Panc1 (cell line): ENCODE data around the gene PARVG. TPM values are rescaled to one million over a fixed set of nuclear protein-coding genes. Genes with fewer than 3 reads are reported as not detected.

Experiments
- ATAC-seq: fragments of 200-7000 bp; cut with Tn5 transposase; 2 replicates; pipeline ENCODE4 v1.9.1; 2020; ENCODE audit warnings: mild to moderate bottlenecking, moderate library complexity
- BruUV-seq: library from RNA; stranded (reverse); fragments of 400-500 nt; replicated peaks from 2 replicates; lab custom pipeline; 2021; lab: Mats Ljungman, UMichigan
- CTCF ChIA-PET: fragments of 300-600 bp; sonication (Branson Sonifier 250); formaldehyde crosslinking; loops from one replicate; lab custom pipeline; 2022; ENCODE audit warnings: antibody characterized with exemption; lab: Charles Lee
- POLR2A ChIA-PET: fragments of 300-600 bp; sonication (Branson Sonifier 250); formaldehyde crosslinking; loops from one replicate; lab custom pipeline; 2022; ENCODE audit warnings: antibody characterized with exemption; lab: Charles Lee
- DNase-seq: peaks from one replicate; pipeline ENCODE4 v3.0.0-alpha.2; 2010; ENCODE audit warnings: low read depth, low spot score
- H3K27ac ChIP-seq: 2 replicates; pipeline ENCODE4 v1.5.1; 2011; ENCODE audit warnings: mild to moderate bottlenecking, low read length, inconsistent platforms
- H3K27me3 ChIP-seq: fragments of 200-500 bp; sonication (Bioruptor generic); 2 replicates; pipeline ENCODE4 v1.6.0; 2014; ENCODE audit warnings: low read length, inconsistent platforms; ENCODE audit not compliant: control insufficient read depth, insufficient read depth
- H3K36me3 ChIP-seq: fragments of 200-500 bp; sonication (Bioruptor generic); 2 replicates; pipeline ENCODE4 v1.5.1; 2014; ENCODE audit warnings: inconsistent platforms, mild to moderate bottlenecking, low read length, moderate library complexity; ENCODE audit not compliant: control insufficient read depth, insufficient read depth
- H3K4me1 ChIP-seq: 2 replicates; pipeline ENCODE4 v1.5.1; 2011; ENCODE audit warnings: inconsistent platforms, mild to moderate bottlenecking, low read length, moderate library complexity; ENCODE audit not compliant: control insufficient read depth, insufficient read depth
- H3K4me3 ChIP-seq, 2 experiments: 2 replicates each; pipeline ENCODE4 v1.5.1; 2011 to 2012; ENCODE audit warnings: low read depth in 2 of 2, low read length in 2 of 2, mild to moderate bottlenecking in 2 of 2, inconsistent platforms in 1 of 2, moderate library complexity in 1 of 2
- H3K9me3 ChIP-seq: fragments of 200-500 bp; sonication (Bioruptor generic); 2 replicates; pipeline ENCODE4 v1.5.1; 2014; ENCODE audit warnings: low read depth, mild to moderate bottlenecking, inconsistent platforms, low read length, moderate library complexity; ENCODE audit not compliant: control insufficient read depth, insufficient read depth
- POLR2AphosphoS5 ChIP-seq: IDR thresholded peaks from 2 replicates; pipeline ENCODE4 v1.6.1; 2012; ENCODE audit warnings: mild to moderate bottlenecking, low read depth, low read length, moderate library complexity
- SIN3A ChIP-seq: IDR thresholded peaks from 2 replicates; pipeline ENCODE4 v1.6.1; 2012; ENCODE audit warnings: low read depth, mild to moderate bottlenecking, low read length, moderate library complexity, borderline replicate concordance; ENCODE audit not compliant: insufficient read depth
- TCF7L2 ChIP-seq: IDR thresholded peaks from 2 replicates; pipeline ENCODE4 v1.6.1; 2011; ENCODE audit warnings: mild to moderate bottlenecking, low read depth, low read length, inconsistent platforms
- in situ Hi-C: cut with HindIII; loops from 2 replicates; pipeline ENCODE4 v1.10.0; 2016; ENCODE audit warnings: low sequenced_read_pairs, low pct_unique_long_range_greater_than_20kb
- intact Hi-C: fragments of 100-400 bp; cut with micrococcal nuclease; formaldehyde crosslinking; loops from one replicate; pipeline ENCODE4 v1.10.0; 2022; ENCODE audit not compliant: unreplicated experiment
- total RNA-seq: library from RNA; stranded (reverse); gene quantifications from one replicate; pipeline ENCODE4 v1.2.1, GENCODE V29; 2021; ENCODE audit not compliant: unreplicated experiment
- TF ChIP-seq, protein P1 (sequence below), 2 experiments: IDR thresholded peaks; 2 replicates each; pipeline ENCODE4 v1.6.1; 2011 to 2012; ENCODE audit warnings: low read depth in 2 of 2, control low read depth in 1 of 2, low read length in 1 of 2, mild to moderate bottlenecking in 1 of 2, moderate library complexity in 1 of 2; ENCODE audit not compliant: insufficient read depth in 1 of 2
- TF ChIP-seq, protein P2 (sequence below): fragments of 450-650 bp; IDR thresholded peaks from 2 replicates; pipeline ENCODE4 v1.5.1; 2017; ENCODE audit warnings: mild to moderate bottlenecking

PARVG gene
- total RNA-seq, 1 experiment from 2014 or later = 0.21 TPM

DNA sequence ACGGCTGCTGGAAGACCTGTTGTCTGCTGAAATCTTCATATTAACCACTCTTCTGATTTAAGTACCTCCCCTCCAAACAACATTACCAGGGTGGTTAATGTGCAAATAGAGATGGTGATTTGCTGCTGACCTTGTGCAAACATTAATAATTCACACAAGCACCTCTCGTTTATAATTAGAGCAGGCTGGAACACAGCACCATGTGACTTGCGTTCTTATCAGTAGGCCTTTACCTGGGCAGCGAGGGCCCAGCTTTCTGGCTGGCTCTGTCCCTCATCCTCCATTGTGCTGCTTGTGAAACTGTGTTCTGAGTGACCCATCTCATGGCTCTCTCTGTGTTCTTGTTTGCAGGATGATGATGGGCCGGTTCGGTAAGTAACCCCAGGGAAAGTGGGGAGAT lies 41.0 kb upstream of the PARVG start:
- POLR2A ChIA-PET = no interaction called here
- no peak overlapping the region for H3K4me3 ChIP-seq
- no peaks in the 10 kb centered on the region for H3K27me3 ChIP-seq
- DNase-seq (no peak), ATAC-seq (no peak)
- intact Hi-C loops = no loop called here
- CTCF ChIA-PET = no interaction called here
- peaks cover 4% of the 10 kb centered on the region; the same call in 1 of the 2 replicates for H3K9me3 ChIP-seq
- in situ Hi-C loops = no loop called here
- H3K27ac ChIP-seq = no peak overlapping the region
- H3K4me1 ChIP-seq = no peaks in the 10 kb centered on the region
- no peaks in the 10 kb centered on the region for H3K36me3 ChIP-seq
- BruUV-seq = no TSS peak
- TF ChIP-seq SIN3A (no peak), TCF7L2 (no peak), POLR2AphosphoS5 (no peak)
- TF ChIP-seq, protein P1, sequence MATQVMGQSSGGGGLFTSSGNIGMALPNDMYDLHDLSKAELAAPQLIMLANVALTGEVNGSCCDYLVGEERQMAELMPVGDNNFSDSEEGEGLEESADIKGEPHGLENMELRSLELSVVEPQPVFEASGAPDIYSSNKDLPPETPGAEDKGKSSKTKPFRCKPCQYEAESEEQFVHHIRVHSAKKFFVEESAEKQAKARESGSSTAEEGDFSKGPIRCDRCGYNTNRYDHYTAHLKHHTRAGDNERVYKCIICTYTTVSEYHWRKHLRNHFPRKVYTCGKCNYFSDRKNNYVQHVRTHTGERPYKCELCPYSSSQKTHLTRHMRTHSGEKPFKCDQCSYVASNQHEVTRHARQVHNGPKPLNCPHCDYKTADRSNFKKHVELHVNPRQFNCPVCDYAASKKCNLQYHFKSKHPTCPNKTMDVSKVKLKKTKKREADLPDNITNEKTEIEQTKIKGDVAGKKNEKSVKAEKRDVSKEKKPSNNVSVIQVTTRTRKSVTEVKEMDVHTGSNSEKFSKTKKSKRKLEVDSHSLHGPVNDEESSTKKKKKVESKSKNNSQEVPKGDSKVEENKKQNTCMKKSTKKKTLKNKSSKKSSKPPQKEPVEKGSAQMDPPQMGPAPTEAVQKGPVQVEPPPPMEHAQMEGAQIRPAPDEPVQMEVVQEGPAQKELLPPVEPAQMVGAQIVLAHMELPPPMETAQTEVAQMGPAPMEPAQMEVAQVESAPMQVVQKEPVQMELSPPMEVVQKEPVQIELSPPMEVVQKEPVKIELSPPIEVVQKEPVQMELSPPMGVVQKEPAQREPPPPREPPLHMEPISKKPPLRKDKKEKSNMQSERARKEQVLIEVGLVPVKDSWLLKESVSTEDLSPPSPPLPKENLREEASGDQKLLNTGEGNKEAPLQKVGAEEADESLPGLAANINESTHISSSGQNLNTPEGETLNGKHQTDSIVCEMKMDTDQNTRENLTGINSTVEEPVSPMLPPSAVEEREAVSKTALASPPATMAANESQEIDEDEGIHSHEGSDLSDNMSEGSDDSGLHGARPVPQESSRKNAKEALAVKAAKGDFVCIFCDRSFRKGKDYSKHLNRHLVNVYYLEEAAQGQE (IDR thresholded peaks at IDR 0.05; ENCODE audit: insufficient read depth in 1 of 2, low read depth in 2 of 2, low read length in 1 of 2) = no peak
- TF ChIP-seq, protein P2, sequence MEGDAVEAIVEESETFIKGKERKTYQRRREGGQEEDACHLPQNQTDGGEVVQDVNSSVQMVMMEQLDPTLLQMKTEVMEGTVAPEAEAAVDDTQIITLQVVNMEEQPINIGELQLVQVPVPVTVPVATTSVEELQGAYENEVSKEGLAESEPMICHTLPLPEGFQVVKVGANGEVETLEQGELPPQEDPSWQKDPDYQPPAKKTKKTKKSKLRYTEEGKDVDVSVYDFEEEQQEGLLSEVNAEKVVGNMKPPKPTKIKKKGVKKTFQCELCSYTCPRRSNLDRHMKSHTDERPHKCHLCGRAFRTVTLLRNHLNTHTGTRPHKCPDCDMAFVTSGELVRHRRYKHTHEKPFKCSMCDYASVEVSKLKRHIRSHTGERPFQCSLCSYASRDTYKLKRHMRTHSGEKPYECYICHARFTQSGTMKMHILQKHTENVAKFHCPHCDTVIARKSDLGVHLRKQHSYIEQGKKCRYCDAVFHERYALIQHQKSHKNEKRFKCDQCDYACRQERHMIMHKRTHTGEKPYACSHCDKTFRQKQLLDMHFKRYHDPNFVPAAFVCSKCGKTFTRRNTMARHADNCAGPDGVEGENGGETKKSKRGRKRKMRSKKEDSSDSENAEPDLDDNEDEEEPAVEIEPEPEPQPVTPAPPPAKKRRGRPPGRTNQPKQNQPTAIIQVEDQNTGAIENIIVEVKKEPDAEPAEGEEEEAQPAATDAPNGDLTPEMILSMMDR = no peak

DNA sequence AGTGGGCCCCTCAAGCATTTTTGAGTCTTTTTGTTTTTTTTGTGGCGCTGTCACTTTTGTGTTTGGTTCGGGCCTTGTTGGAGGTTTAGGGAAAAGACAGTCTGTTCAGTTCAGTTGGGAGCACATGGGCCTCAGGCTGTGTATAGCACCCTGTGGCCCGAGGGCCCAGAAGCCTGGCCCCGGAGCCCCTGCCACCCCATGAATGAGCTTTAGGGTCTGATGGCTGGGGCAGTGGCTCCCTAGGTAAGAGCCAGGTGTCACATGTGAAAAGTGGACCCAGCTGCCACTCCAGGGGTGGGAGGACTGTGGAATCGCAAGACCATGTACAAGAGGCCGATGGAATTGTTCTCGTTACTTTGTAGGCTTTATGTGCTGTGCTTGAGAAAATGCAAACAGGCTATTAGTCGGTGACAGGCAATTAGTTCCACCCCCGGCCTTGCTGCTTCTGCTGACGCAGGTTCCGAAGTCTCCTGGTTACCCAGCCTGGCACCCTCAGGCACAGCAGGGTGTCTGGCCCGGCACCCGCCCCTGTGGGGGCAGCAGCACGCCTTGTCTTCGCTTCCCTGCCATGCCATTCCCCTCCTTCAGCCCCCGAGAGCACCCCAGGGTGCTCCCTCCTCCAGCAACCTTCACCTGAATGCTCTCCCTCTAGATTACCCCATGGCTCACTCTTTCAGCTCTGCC lies 38.2 kb upstream of the PARVG start:
- no peak for ATAC-seq
- no peaks in the 10 kb centered on the region for H3K4me1 ChIP-seq
- H3K9me3 ChIP-seq = no peaks in the 10 kb centered on the region
- no peaks in the 10 kb centered on the region for H3K36me3 ChIP-seq
- no peak for TF ChIP-seq SIN3A
- TF ChIP-seq, protein P1 (IDR thresholded peaks at IDR 0.05; ENCODE audit: insufficient read depth in 1 of 2, low read depth in 2 of 2, low read length in 1 of 2) = no peak
- TF ChIP-seq POLR2AphosphoS5 = no peak
- TF ChIP-seq, protein P2 = no peak
- no peak for TF ChIP-seq TCF7L2
- ChIA-PET CTCF (no interaction called here), POLR2A (interaction anchor here (0.7 kb wide), 1 partner anchor 126 kb away, joined by 4 read pairs; no protein-coding TSS in a partner anchor)
- H3K27me3 ChIP-seq = no peaks in the 10 kb centered on the region
- in situ Hi-C loops = no loop called here
- no peak overlapping the region for H3K4me3 ChIP-seq
- H3K27ac ChIP-seq = no peak overlapping the region
- DNase-seq = no peak
- intact Hi-C loops = no loop called here
- BruUV-seq = no TSS peak
